Liver (tissue), 9 donors: ENCODE measurements around the gene RARA. TPM values are rescaled to one million over a fixed set of nuclear protein-coding genes. Genes with fewer than 3 reads are reported as not detected.

Experiments
- DNase-seq: peaks from one replicate; pipeline ENCODE4 v3.0.0-alpha.2; 2017; ENCODE audit warnings: low spot score
- H3K27ac ChIP-seq, 2 donors: one replicate each; pipeline ENCODE4 v1.7.0; 2013; ENCODE audit warnings: inconsistent platforms in 2 of 2, low read length in 2 of 2, control low read depth in 1 of 2, low read depth in 1 of 2, mild to moderate bottlenecking in 1 of 2
- H3K27me3 ChIP-seq, 4 donors: one replicate each; pipeline versions ENCODE4 v1.6.1 to v1.7.0; 2013; ENCODE audit warnings: low read length in 3 of 4, inconsistent platforms in 1 of 4, mild to moderate bottlenecking in 1 of 4, moderate library complexity in 1 of 4; ENCODE audit not compliant: control insufficient read depth in 4 of 4, insufficient read depth in 4 of 4
- H3K36me3 ChIP-seq, 4 donors: one replicate each; pipeline versions ENCODE4 v1.6.1 to v1.7.0; 2013; ENCODE audit warnings: low read length in 3 of 4, mild to moderate bottlenecking in 3 of 4, low read depth in 1 of 4, moderate library complexity in 1 of 4; ENCODE audit not compliant: control insufficient read depth in 4 of 4, insufficient read depth in 3 of 4
- H3K4me1 ChIP-seq, 4 donors: one replicate each; pipeline versions ENCODE4 v1.6.1 to v1.7.0; 2013; ENCODE audit warnings: low read length in 3 of 4, mild to moderate bottlenecking in 3 of 4, moderate library complexity in 1 of 4; ENCODE audit not compliant: control insufficient read depth in 4 of 4, insufficient read depth in 4 of 4
- H3K4me3 ChIP-seq, 3 donors: one replicate each; pipeline versions ENCODE4 v1.6.1 to v1.7.0; 2013; ENCODE audit warnings: low read length in 3 of 3, control low read depth in 1 of 3, low read depth in 1 of 3, mild to moderate bottlenecking in 1 of 3
- H3K9ac ChIP-seq, 2 donors: one replicate each; pipeline ENCODE4 v1.7.0; 2013; ENCODE audit warnings: low read length in 2 of 2, mild to moderate bottlenecking in 2 of 2, moderate library complexity in 2 of 2, control low read depth in 1 of 2, low read depth in 1 of 2
- H3K9me3 ChIP-seq, 4 donors: one replicate each; pipeline versions ENCODE4 v1.6.1 to v1.7.0; 2013; ENCODE audit warnings: low read length in 3 of 4; ENCODE audit not compliant: control insufficient read depth in 4 of 4
- ATF3 ChIP-seq: IDR thresholded peaks from 2 replicates; pipeline ENCODE4 v1.6.1; 2016; ENCODE audit warnings: antibody characterized with exemption
- CTCF ChIP-seq: fragments of 150-350 bp; IDR thresholded peaks from 2 replicates; pipeline ENCODE4 v1.5.1; 2017; ENCODE audit warnings: improper control_type of control experiment, low read depth, low read length; ENCODE audit not compliant: missing input control
- EGR1 ChIP-seq, 2 donors: IDR thresholded peaks; 2 replicates each; pipeline ENCODE4 v1.6.1; 2016 to 2018; ENCODE audit warnings: antibody characterized with exemption in 2 of 2, low read depth in 2 of 2
- FOXA1 ChIP-seq: IDR thresholded peaks from 2 replicates; pipeline ENCODE4 v1.6.1; 2016; ENCODE audit warnings: antibody characterized with exemption
- FOXA2 ChIP-seq: IDR thresholded peaks from 2 replicates; pipeline ENCODE4 v1.6.1; 2016; ENCODE audit warnings: antibody characterized with exemption
- GABPA ChIP-seq, 2 donors: IDR thresholded peaks in 1 of 2; conservative IDR thresholded peaks in 1 of 2; 2 replicates each; pipeline ENCODE4 v1.6.1; 2016; ENCODE audit warnings: antibody characterized with exemption in 2 of 2, mild to moderate bottlenecking in 1 of 2, moderate library complexity in 1 of 2
- HNF4A ChIP-seq, 2 donors: conservative IDR thresholded peaks; 2 replicates each; pipeline ENCODE4 v1.6.1; 2016; ENCODE audit warnings: antibody characterized with exemption in 2 of 2, mild to moderate bottlenecking in 2 of 2
- HNF4G ChIP-seq: IDR thresholded peaks from 2 replicates; pipeline ENCODE4 v1.6.1; 2016; ENCODE audit warnings: antibody characterized with exemption
- JUND ChIP-seq, 2 donors: IDR thresholded peaks; 2 replicates each; pipeline ENCODE4 v1.6.1; 2016; ENCODE audit warnings: antibody characterized with exemption in 2 of 2
- MAX ChIP-seq: IDR thresholded peaks from 2 replicates; pipeline ENCODE4 v1.6.1; 2016; ENCODE audit warnings: antibody characterized with exemption
- NR2F2 ChIP-seq: IDR thresholded peaks from 2 replicates; pipeline ENCODE4 v1.6.1; 2016; ENCODE audit warnings: antibody characterized with exemption
- RAD21 ChIP-seq, 2 donors: IDR thresholded peaks; 2 replicates each; pipeline ENCODE4 v1.6.1; 2016; ENCODE audit warnings: antibody characterized with exemption in 2 of 2, mild to moderate bottlenecking in 2 of 2
- REST ChIP-seq: IDR thresholded peaks from 2 replicates; pipeline ENCODE4 v1.6.1; 2016; ENCODE audit warnings: antibody characterized with exemption, mild to moderate bottlenecking
- RXRA ChIP-seq, 2 donors: IDR thresholded peaks; 2 replicates each; pipeline ENCODE4 v1.6.1; 2017 to 2018; ENCODE audit warnings: antibody characterized with exemption in 2 of 2, mild to moderate bottlenecking in 1 of 2
- SP1 ChIP-seq: IDR thresholded peaks from 2 replicates; pipeline ENCODE4 v1.6.1; 2018; ENCODE audit warnings: antibody characterized with exemption, mild to moderate bottlenecking
- TAF1 ChIP-seq: conservative IDR thresholded peaks from 2 replicates; pipeline ENCODE4 v1.6.1; 2016; ENCODE audit warnings: antibody characterized with exemption, mild to moderate bottlenecking
- YY1 ChIP-seq: IDR thresholded peaks from 2 replicates; pipeline ENCODE4 v1.6.1; 2016; ENCODE audit warnings: antibody characterized with exemption, mild to moderate bottlenecking
- ZBTB33 ChIP-seq: IDR thresholded peaks from 2 replicates; pipeline ENCODE4 v1.6.1; 2016; ENCODE audit warnings: antibody characterized with exemption
- WGBS: extraction: QIAGEN DNeasy Blood & Tissue Kit; methylation state at CpG from one replicate; pipeline ENCODE4 v1.1.7; 2013; 5-methylcytosine and 5-hydroxymethylcytosine counted together
- polyA plus RNA-seq, 2 donors: library from polyadenylated mRNA; stranded (reverse) in 1 of 2; unstranded in 1 of 2; fragments of 200-250 nt in 1 of 2; fragments of >200 nt in 1 of 2; fragmentation: Nextera tagmentation in 1 of 2; extraction: Ambion mirVana in 1 of 2; gene quantifications; one replicate each; pipeline versions ENCODE4 v1.2.1 to v1.2.3, GENCODE V29; 2013 to 2015
- total RNA-seq, 2 donors: library from RNA; depleted of rRNA; stranded (reverse); fragments of >200 nt; gene quantifications; one replicate each; pipeline ENCODE4 v1.2.3, GENCODE V29; 2014
- donor health status: healthy.
- donor health status: healthy.
- donor health status: healthy.
- donor health status: healthy.
- donor health status: healthy.

The RARA gene
- total and polyA plus RNA-seq, 4 donors: 6.6 to 26.2 (median 10.8) TPM

GRCh38 chr17:40306395-40306794, 2.6 kb upstream of the RARA start:
- 74% methylated on average over 2 of the region's 2 CpGs for WGBS
- no peak overlapping the region for H3K9ac ChIP-seq
- H3K4me3 ChIP-seq: no peak overlapping the region
- no peaks in the 10 kb centered on the region for H3K9me3 ChIP-seq
- TF ChIP-seq FOXA1: no peak
- peak overlapping the region in 1 of 2 donors; percentile 5 for H3K27ac ChIP-seq
- H3K36me3 ChIP-seq: no peaks in the 10 kb centered on the region
- H3K27me3 ChIP-seq: no peaks in the 10 kb centered on the region
- H3K4me1 ChIP-seq: peaks cover 10 to 44% (median 39%) of the 10 kb centered on the region in 4 donors
- no peak for DNase-seq

- Histone ChIP-seq H3K27ac (peak overlapping the region; percentile 14 to 58), H3K4me1 (peaks cover 16 to 51% (median 47%) of the 10 kb centered on the region in 4 donors), H3K36me3 (no peaks in the 10 kb centered on the region), H3K9ac (no peak overlapping the region), H3K9me3 (no peaks in the 10 kb centered on the region), H3K27me3 (no peaks in the 10 kb centered on the region), H3K4me3 (no peak overlapping the region)
- WGBS: 74% methylated on average over 10 of the region's 10 CpGs
- TF ChIP-seq JUND (IDR thresholded peaks at IDR 0.05) (no peak), ATF3 (no peak), HNF4G (no peak), RAD21 (IDR thresholded peaks at IDR 0.05) (no peak), GABPA (IDR thresholded peaks at IDR 0.05 in 1 of 2, conservative IDR thresholded peaks at IDR 0.05 in 1 of 2) (no peak), SP1 (no peak), ZBTB33 (no peak), YY1 (no peak), MAX (no peak), CTCF (no peak), TAF1 (no peak), NR2F2 (no peak), REST (no peak), FOXA2 (no peak), EGR1 (IDR thresholded peaks at IDR 0.05; ENCODE audit: low read depth in 2 of 2) (no peak), RXRA (IDR thresholded peaks at IDR 0.05) (no peak), FOXA1 (no peak), HNF4A (conservative IDR thresholded peaks at IDR 0.05) (no peak)
- no peak for DNase-seq
Observed at GRCh38 chr17:40307001-40307730, 1.8 kb upstream of the RARA start.
